GM23338 (cell line): ENCODE data around the gene PARG. TPM values are rescaled to one million over a fixed set of nuclear protein-coding genes. Genes with fewer than 3 reads are reported as not detected.
A peak's percentile ranks its signal among the peaks of the same experiment; 100 is the strongest.

Experiments
- ATAC-seq: fragments of 200-7000 bp; cut with Tn5 transposase; 3 replicates; pipeline ENCODE4 v1.9.1; 2020
- DNase-seq: peaks from one replicate; pipeline ENCODE4 v3.0.0-alpha.2; 2015; ENCODE audit warnings: low spot score
- H2AFZ ChIP-seq: fragments of 200-600 bp; sonication (generic); 2 replicates; pipeline ENCODE4 v1.8.0; 2016; ENCODE audit warnings: antibody characterized with exemption, mild to moderate bottlenecking, moderate library complexity
- H3F3A ChIP-seq: fragments of 200-600 bp; sonication (generic); replicated peaks from 2 replicates; pipeline ENCODE4 v1.8.0; 2017; ENCODE audit warnings: antibody characterized with exemption, mixed run types, low read depth
- H3K27ac ChIP-seq: fragments of 200-600 bp; sonication (generic); 2 replicates; pipeline ENCODE4 v1.6.1; 2016; ENCODE audit warnings: low read depth
- H3K27me3 ChIP-seq: fragments of 200-600 bp; sonication (generic); 2 replicates; pipeline ENCODE4 v1.8.0; 2016; ENCODE audit warnings: mild to moderate bottlenecking, mixed run types, moderate library complexity; ENCODE audit not compliant: insufficient read depth
- H3K36me3 ChIP-seq: fragments of 200-600 bp; sonication (generic); 2 replicates; pipeline ENCODE4 v1.8.0; 2016; ENCODE audit warnings: mild to moderate bottlenecking; ENCODE audit not compliant: insufficient read depth
- H3K4me1 ChIP-seq: fragments of 200-600 bp; sonication (generic); 2 replicates; pipeline ENCODE4 v1.8.0; 2016; ENCODE audit warnings: mild to moderate bottlenecking, moderate library complexity; ENCODE audit not compliant: insufficient read depth
- H3K4me2 ChIP-seq: fragments of 200-600 bp; sonication (generic); 2 replicates; pipeline ENCODE4 v1.7.1; 2017; ENCODE audit warnings: mixed run types
- H3K4me3 ChIP-seq: fragments of 200-600 bp; sonication (generic); 2 replicates; pipeline ENCODE4 v1.6.1; 2016; ENCODE audit warnings: mixed run types
- H3K79me2 ChIP-seq: fragments of 200-600 bp; sonication (generic); replicated peaks from 2 replicates; pipeline ENCODE4 v1.8.0; 2017; ENCODE audit warnings: mild to moderate bottlenecking; ENCODE audit not compliant: insufficient read depth
- H3K9me2 ChIP-seq: fragments of 200-600 bp; sonication (generic); 2 replicates; pipeline ENCODE4 v1.8.0; 2017; ENCODE audit not compliant: insufficient read depth
- H4K20me1 ChIP-seq: fragments of 200-600 bp; sonication (generic); replicated peaks from 2 replicates; pipeline ENCODE4 v1.8.0; 2017; ENCODE audit warnings: mild to moderate bottlenecking; ENCODE audit not compliant: insufficient read depth
- H3K27ac Mint-ChIP-seq: 2 replicates; pipeline ENCODE4 v1.8.0; 2020; ENCODE audit warnings: inconsistent platforms, mild to moderate bottlenecking, moderate library complexity, mixed read lengths
- H3K27me3 Mint-ChIP-seq: 3 replicates; pipeline ENCODE4 v1.8.0; 2022; ENCODE audit warnings: low read depth, mild to moderate bottlenecking, moderate library complexity, mixed read lengths, inconsistent platforms; ENCODE audit not compliant: insufficient read depth, poor library complexity
- H3K36me3 Mint-ChIP-seq: 3 replicates; pipeline ENCODE4 v1.8.0; 2021; ENCODE audit warnings: low read depth, mild to moderate bottlenecking, inconsistent platforms, moderate library complexity, mixed read lengths
- H3K4me1 Mint-ChIP-seq: 3 replicates; pipeline ENCODE4 v1.8.0; 2020; ENCODE audit warnings: mild to moderate bottlenecking, inconsistent platforms, mixed read lengths
- H3K4me3 Mint-ChIP-seq: 3 replicates; pipeline ENCODE4 v1.8.0; 2021; ENCODE audit warnings: moderate library complexity, mild to moderate bottlenecking, inconsistent platforms, mixed read lengths
- H3K9me3 Mint-ChIP-seq: 3 replicates; pipeline ENCODE4 v1.8.0; 2020; ENCODE audit warnings: moderate library complexity, mild to moderate bottlenecking, inconsistent platforms, mixed read lengths
- CREB1 ChIP-seq: fragments of 250-450 bp; sonication (Bioruptor Pico); IDR thresholded peaks from 2 replicates; pipeline ENCODE4 v1.5.0; 2020; ENCODE audit warnings: low read depth, mild to moderate bottlenecking, moderate library complexity
- EZH2 ChIP-seq: fragments of 200-600 bp; sonication (generic); IDR thresholded peaks from one replicate; pipeline ENCODE4 v1.8.0; 2017; ENCODE audit warnings: antibody characterized with exemption, mild to moderate bottlenecking, low read depth; ENCODE audit not compliant: unreplicated experiment
- EZH2phosphoT487 ChIP-seq: fragments of 200-600 bp; sonication (generic); IDR thresholded peaks from one replicate; pipeline ENCODE4 v1.8.1; 2018; ENCODE audit warnings: antibody characterized with exemption; ENCODE audit not compliant: unreplicated experiment
- JUNB ChIP-seq: IDR thresholded peaks from one replicate; pipeline ENCODE4 v1.6.1; 2016; ENCODE audit warnings: antibody characterized with exemption; ENCODE audit not compliant: unreplicated experiment
- NANOG ChIP-seq: IDR thresholded peaks from 2 replicates; pipeline ENCODE4 v1.6.1; 2016; ENCODE audit warnings: antibody characterized with exemption, borderline replicate concordance
- POLR2AphosphoS5 ChIP-seq: IDR thresholded peaks from 2 replicates; pipeline ENCODE4 v1.6.1; 2016; ENCODE audit warnings: antibody characterized with exemption, low read depth
- STAT1 ChIP-seq: IDR thresholded peaks from one replicate; pipeline ENCODE4 v1.6.1; 2016; ENCODE audit warnings: antibody characterized with exemption; ENCODE audit not compliant: unreplicated experiment
- ZNF114 ChIP-seq: fragments of 250-450 bp; sonication (Bioruptor Pico); IDR thresholded peaks from 2 replicates; pipeline ENCODE4 v1.5.0; 2020; ENCODE audit warnings: mild to moderate bottlenecking, moderate library complexity
- ZNF331 ChIP-seq: fragments of 250-450 bp; sonication (Bioruptor Pico); IDR thresholded peaks from 2 replicates; pipeline ENCODE4 v1.5.0; 2020; ENCODE audit warnings: low read depth, mild to moderate bottlenecking, moderate library complexity
- polyA plus RNA-seq: library from polyadenylated mRNA; unstranded; fragments of >200 nt; fragmentation: Nextera tagmentation; extraction: Ambion mirVana; gene quantifications from 2 replicates; pipeline ENCODE4 v1.2.1, GENCODE V29; 2016
- total RNA-seq: library from RNA; depleted of rRNA; stranded (reverse); fragments of >200 nt; shearing (Covaris generic); gene quantifications from 2 replicates; pipeline ENCODE4 v1.2.3, GENCODE V29; 2014
- TF ChIP-seq, protein P1 (sequence below): fragments of 250-450 bp; sonication (Bioruptor Pico); IDR thresholded peaks from 2 replicates; pipeline ENCODE4 v1.5.0; 2020; ENCODE audit warnings: mild to moderate bottlenecking, moderate library complexity
- TF ChIP-seq, protein P2 (sequence below): IDR thresholded peaks from one replicate; pipeline ENCODE4 v1.6.1; 2018; ENCODE audit warnings: antibody characterized with exemption; ENCODE audit not compliant: unreplicated experiment
- TF ChIP-seq, protein P3 (sequence below): IDR thresholded peaks from 2 replicates; pipeline ENCODE4 v1.6.1; 2016; ENCODE audit warnings: antibody characterized with exemption
- TF ChIP-seq, protein P4 (sequence below), 2 experiments: fragments of 200-600 bp in 1 of 2; sonication (generic) in 1 of 2; conservative IDR thresholded peaks; 2 replicates each; pipeline versions ENCODE4 v1.5.1 to v1.6.1; 2016 to 2017; ENCODE audit warnings: antibody characterized with exemption in 2 of 2, low read depth in 2 of 2, mild to moderate bottlenecking in 2 of 2, moderate library complexity in 1 of 2

Gene PARG
- total and polyA plus RNA-seq, 2 experiments from 2014 or later = 19.1 to 63.8 TPM

DNA sequence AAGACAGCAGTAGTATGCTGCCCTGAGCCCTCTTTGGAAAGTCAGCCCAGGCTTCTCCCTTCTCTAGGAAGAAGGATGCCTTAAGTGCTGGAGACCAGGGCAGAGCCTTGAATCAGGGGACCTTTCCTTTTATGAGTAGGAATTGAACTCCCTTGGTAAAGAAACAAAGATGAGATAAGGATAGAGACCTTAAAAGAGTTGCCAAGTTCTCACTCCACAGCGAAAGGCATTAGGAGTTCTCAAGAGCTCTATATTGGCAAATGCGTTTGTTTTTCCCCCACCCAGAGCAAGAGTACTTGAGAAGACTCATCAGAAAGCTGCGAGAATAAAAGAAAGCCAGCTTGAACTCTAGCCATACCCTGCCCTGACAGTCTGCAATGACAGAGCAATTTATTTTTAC, 106.9 kb downstream of the PARG start:
- DNase-seq (peak; percentile 15), ATAC-seq (no peak; the same call in 2 of the 3 replicates)
- Histone ChIP-seq H3K36me3 (0 out of 2 replicates have a peak, but pooled peaks cover 5% of the 10 kb centered on the region), H3K4me2 (no peak overlapping the region), H3K9me2 (no peaks in the 10 kb centered on the region), H3K27ac (peak overlapping the region; percentile 36; the same call in 1 of the 2 replicates), H2AFZ (no peak overlapping the region), H3K4me3 (no peak overlapping the region), H3F3A (no peaks in the 10 kb centered on the region), H3K27me3 (no peaks in the 10 kb centered on the region), H3K79me2 (no peaks in the 10 kb centered on the region), H3K4me1 (peaks cover 35% of the 10 kb centered on the region), H4K20me1 (no peaks in the 10 kb centered on the region)
- peak overlapping the region; percentile 61 for H3K27ac Mint-ChIP-seq
- TF ChIP-seq JUNB (no peak), EZH2phosphoT487 (no peak), STAT1 (no peak), POLR2AphosphoS5 (no peak), ZNF114 (no peak), EZH2 (no peak), CREB1 (CRISPR knock-in tag) (no peak), ZNF331 (no peak), NANOG (no peak)
- TF ChIP-seq, protein P1, sequence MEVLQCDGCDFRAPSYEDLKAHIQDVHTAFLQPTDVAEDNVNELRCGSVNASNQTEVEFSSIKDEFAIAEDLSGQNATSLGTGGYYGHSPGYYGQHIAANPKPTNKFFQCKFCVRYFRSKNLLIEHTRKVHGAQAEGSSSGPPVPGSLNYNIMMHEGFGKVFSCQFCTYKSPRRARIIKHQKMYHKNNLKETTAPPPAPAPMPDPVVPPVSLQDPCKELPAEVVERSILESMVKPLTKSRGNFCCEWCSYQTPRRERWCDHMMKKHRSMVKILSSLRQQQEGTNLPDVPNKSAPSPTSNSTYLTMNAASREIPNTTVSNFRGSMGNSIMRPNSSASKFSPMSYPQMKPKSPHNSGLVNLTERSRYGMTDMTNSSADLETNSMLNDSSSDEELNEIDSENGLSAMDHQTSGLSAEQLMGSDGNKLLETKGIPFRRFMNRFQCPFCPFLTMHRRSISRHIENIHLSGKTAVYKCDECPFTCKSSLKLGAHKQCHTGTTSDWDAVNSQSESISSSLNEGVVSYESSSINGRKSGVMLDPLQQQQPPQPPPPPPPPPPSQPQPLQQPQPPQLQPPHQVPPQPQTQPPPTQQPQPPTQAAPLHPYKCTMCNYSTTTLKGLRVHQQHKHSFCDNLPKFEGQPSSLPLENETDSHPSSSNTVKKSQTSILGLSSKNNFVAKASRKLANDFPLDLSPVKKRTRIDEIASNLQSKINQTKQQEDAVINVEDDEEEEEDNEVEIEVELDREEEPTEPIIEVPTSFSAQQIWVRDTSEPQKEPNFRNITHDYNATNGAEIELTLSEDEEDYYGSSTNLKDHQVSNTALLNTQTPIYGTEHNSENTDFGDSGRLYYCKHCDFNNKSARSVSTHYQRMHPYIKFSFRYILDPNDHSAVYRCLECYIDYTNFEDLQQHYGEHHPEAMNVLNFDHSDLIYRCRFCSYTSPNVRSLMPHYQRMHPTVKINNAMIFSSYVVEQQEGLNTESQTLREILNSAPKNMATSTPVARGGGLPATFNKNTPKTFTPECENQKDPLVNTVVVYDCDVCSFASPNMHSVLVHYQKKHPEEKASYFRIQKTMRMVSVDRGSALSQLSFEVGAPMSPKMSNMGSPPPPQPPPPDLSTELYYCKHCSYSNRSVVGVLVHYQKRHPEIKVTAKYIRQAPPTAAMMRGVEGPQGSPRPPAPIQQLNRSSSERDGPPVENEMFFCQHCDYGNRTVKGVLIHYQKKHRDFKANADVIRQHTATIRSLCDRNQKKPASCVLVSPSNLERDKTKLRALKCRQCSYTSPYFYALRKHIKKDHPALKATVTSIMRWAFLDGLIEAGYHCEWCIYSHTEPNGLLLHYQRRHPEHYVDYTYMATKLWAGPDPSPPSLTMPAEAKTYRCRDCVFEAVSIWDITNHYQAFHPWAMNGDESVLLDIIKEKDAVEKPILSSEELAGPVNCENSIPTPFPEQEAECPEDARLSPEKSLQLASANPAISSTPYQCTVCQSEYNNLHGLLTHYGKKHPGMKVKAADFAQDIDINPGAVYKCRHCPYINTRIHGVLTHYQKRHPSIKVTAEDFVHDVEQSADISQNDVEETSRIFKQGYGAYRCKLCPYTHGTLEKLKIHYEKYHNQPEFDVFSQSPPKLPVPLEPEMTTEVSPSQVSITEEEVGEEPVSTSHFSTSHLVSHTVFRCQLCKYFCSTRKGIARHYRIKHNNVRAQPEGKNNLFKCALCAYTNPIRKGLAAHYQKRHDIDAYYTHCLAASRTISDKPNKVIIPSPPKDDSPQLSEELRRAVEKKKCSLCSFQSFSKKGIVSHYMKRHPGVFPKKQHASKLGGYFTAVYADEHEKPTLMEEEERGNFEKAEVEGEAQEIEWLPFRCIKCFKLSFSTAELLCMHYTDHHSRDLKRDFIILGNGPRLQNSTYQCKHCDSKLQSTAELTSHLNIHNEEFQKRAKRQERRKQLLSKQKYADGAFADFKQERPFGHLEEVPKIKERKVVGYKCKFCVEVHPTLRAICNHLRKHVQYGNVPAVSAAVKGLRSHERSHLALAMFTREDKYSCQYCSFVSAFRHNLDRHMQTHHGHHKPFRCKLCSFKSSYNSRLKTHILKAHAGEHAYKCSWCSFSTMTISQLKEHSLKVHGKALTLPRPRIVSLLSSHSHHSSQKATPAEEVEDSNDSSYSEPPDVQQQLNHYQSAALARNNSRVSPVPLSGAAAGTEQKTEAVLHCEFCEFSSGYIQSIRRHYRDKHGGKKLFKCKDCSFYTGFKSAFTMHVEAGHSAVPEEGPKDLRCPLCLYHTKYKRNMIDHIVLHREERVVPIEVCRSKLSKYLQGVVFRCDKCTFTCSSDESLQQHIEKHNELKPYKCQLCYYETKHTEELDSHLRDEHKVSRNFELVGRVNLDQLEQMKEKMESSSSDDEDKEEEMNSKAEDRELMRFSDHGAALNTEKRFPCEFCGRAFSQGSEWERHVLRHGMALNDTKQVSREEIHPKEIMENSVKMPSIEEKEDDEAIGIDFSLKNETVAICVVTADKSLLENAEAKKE (CRISPR knock-in tag) = no peak
- TF ChIP-seq, protein P2, sequence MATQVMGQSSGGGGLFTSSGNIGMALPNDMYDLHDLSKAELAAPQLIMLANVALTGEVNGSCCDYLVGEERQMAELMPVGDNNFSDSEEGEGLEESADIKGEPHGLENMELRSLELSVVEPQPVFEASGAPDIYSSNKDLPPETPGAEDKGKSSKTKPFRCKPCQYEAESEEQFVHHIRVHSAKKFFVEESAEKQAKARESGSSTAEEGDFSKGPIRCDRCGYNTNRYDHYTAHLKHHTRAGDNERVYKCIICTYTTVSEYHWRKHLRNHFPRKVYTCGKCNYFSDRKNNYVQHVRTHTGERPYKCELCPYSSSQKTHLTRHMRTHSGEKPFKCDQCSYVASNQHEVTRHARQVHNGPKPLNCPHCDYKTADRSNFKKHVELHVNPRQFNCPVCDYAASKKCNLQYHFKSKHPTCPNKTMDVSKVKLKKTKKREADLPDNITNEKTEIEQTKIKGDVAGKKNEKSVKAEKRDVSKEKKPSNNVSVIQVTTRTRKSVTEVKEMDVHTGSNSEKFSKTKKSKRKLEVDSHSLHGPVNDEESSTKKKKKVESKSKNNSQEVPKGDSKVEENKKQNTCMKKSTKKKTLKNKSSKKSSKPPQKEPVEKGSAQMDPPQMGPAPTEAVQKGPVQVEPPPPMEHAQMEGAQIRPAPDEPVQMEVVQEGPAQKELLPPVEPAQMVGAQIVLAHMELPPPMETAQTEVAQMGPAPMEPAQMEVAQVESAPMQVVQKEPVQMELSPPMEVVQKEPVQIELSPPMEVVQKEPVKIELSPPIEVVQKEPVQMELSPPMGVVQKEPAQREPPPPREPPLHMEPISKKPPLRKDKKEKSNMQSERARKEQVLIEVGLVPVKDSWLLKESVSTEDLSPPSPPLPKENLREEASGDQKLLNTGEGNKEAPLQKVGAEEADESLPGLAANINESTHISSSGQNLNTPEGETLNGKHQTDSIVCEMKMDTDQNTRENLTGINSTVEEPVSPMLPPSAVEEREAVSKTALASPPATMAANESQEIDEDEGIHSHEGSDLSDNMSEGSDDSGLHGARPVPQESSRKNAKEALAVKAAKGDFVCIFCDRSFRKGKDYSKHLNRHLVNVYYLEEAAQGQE = no peak
- TF ChIP-seq, protein P3, sequence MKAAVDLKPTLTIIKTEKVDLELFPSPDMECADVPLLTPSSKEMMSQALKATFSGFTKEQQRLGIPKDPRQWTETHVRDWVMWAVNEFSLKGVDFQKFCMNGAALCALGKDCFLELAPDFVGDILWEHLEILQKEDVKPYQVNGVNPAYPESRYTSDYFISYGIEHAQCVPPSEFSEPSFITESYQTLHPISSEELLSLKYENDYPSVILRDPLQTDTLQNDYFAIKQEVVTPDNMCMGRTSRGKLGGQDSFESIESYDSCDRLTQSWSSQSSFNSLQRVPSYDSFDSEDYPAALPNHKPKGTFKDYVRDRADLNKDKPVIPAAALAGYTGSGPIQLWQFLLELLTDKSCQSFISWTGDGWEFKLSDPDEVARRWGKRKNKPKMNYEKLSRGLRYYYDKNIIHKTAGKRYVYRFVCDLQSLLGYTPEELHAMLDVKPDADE = no peak
- TF ChIP-seq, protein P4, sequence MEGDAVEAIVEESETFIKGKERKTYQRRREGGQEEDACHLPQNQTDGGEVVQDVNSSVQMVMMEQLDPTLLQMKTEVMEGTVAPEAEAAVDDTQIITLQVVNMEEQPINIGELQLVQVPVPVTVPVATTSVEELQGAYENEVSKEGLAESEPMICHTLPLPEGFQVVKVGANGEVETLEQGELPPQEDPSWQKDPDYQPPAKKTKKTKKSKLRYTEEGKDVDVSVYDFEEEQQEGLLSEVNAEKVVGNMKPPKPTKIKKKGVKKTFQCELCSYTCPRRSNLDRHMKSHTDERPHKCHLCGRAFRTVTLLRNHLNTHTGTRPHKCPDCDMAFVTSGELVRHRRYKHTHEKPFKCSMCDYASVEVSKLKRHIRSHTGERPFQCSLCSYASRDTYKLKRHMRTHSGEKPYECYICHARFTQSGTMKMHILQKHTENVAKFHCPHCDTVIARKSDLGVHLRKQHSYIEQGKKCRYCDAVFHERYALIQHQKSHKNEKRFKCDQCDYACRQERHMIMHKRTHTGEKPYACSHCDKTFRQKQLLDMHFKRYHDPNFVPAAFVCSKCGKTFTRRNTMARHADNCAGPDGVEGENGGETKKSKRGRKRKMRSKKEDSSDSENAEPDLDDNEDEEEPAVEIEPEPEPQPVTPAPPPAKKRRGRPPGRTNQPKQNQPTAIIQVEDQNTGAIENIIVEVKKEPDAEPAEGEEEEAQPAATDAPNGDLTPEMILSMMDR (conservative IDR thresholded peaks at IDR 0.05; ENCODE audit: low read depth in 2 of 2) = no peak
- H3K4me3 Mint-ChIP-seq = no peak overlapping the region
- no peaks in the 10 kb centered on the region for H3K27me3 Mint-ChIP-seq
- no peaks in the 10 kb centered on the region for H3K9me3 Mint-ChIP-seq
- H3K4me1 Mint-ChIP-seq = peaks cover 57% of the 10 kb centered on the region
- H3K36me3 Mint-ChIP-seq = peaks cover 24% of the 10 kb centered on the region; the same call in 2 of the 3 replicates
